Panc1 (cell line): Measurements from ENCODE around the gene PTPN1. TPM values are rescaled to one million over a fixed set of nuclear protein-coding genes. Genes with fewer than 3 reads are reported as not detected.
A peak's percentile ranks its signal among the peaks of the same experiment; 100 is the strongest.

Experiments used
- ATAC-seq: fragments of 200-7000 bp; cut with Tn5 transposase; 2 replicates; pipeline ENCODE4 v1.9.1; 2020; ENCODE audit warnings: mild to moderate bottlenecking, moderate library complexity
- BruUV-seq: library from RNA; stranded (reverse); fragments of 400-500 nt; replicated peaks from 2 replicates; lab custom pipeline; 2021; lab: Mats Ljungman, UMichigan
- CTCF ChIA-PET: fragments of 300-600 bp; sonication (Branson Sonifier 250); formaldehyde crosslinking; loops from one replicate; lab custom pipeline; 2022; ENCODE audit warnings: antibody characterized with exemption; lab: Charles Lee
- POLR2A ChIA-PET: fragments of 300-600 bp; sonication (Branson Sonifier 250); formaldehyde crosslinking; loops from one replicate; lab custom pipeline; 2022; ENCODE audit warnings: antibody characterized with exemption; lab: Charles Lee
- DNase-seq: peaks from one replicate; pipeline ENCODE4 v3.0.0-alpha.2; 2010; ENCODE audit warnings: low read depth, low spot score
- H3K27ac ChIP-seq: 2 replicates; pipeline ENCODE4 v1.5.1; 2011; ENCODE audit warnings: mild to moderate bottlenecking, low read length, inconsistent platforms
- H3K27me3 ChIP-seq: fragments of 200-500 bp; sonication (Bioruptor generic); 2 replicates; pipeline ENCODE4 v1.6.0; 2014; ENCODE audit warnings: low read length, inconsistent platforms; ENCODE audit not compliant: control insufficient read depth, insufficient read depth
- H3K36me3 ChIP-seq: fragments of 200-500 bp; sonication (Bioruptor generic); 2 replicates; pipeline ENCODE4 v1.5.1; 2014; ENCODE audit warnings: inconsistent platforms, mild to moderate bottlenecking, low read length, moderate library complexity; ENCODE audit not compliant: control insufficient read depth, insufficient read depth
- H3K4me1 ChIP-seq: 2 replicates; pipeline ENCODE4 v1.5.1; 2011; ENCODE audit warnings: inconsistent platforms, mild to moderate bottlenecking, low read length, moderate library complexity; ENCODE audit not compliant: control insufficient read depth, insufficient read depth
- H3K4me3 ChIP-seq, 2 experiments: 2 replicates each; pipeline ENCODE4 v1.5.1; 2011 to 2012; ENCODE audit warnings: low read depth in 2 of 2, low read length in 2 of 2, mild to moderate bottlenecking in 2 of 2, inconsistent platforms in 1 of 2, moderate library complexity in 1 of 2
- H3K9me3 ChIP-seq: fragments of 200-500 bp; sonication (Bioruptor generic); 2 replicates; pipeline ENCODE4 v1.5.1; 2014; ENCODE audit warnings: low read depth, mild to moderate bottlenecking, inconsistent platforms, low read length, moderate library complexity; ENCODE audit not compliant: control insufficient read depth, insufficient read depth
- POLR2AphosphoS5 ChIP-seq: IDR thresholded peaks from 2 replicates; pipeline ENCODE4 v1.6.1; 2012; ENCODE audit warnings: mild to moderate bottlenecking, low read depth, low read length, moderate library complexity
- SIN3A ChIP-seq: IDR thresholded peaks from 2 replicates; pipeline ENCODE4 v1.6.1; 2012; ENCODE audit warnings: low read depth, mild to moderate bottlenecking, low read length, moderate library complexity, borderline replicate concordance; ENCODE audit not compliant: insufficient read depth
- TCF7L2 ChIP-seq: IDR thresholded peaks from 2 replicates; pipeline ENCODE4 v1.6.1; 2011; ENCODE audit warnings: mild to moderate bottlenecking, low read depth, low read length, inconsistent platforms
- in situ Hi-C: cut with HindIII; loops from 2 replicates; pipeline ENCODE4 v1.10.0; 2016; ENCODE audit warnings: low sequenced_read_pairs, low pct_unique_long_range_greater_than_20kb
- intact Hi-C: fragments of 100-400 bp; cut with micrococcal nuclease; formaldehyde crosslinking; loops from one replicate; pipeline ENCODE4 v1.10.0; 2022; ENCODE audit not compliant: unreplicated experiment
- total RNA-seq: library from RNA; stranded (reverse); gene quantifications from one replicate; pipeline ENCODE4 v1.2.1, GENCODE V29; 2021; ENCODE audit not compliant: unreplicated experiment
- TF ChIP-seq, protein P1 (sequence below), 2 experiments: IDR thresholded peaks; 2 replicates each; pipeline ENCODE4 v1.6.1; 2011 to 2012; ENCODE audit warnings: low read depth in 2 of 2, control low read depth in 1 of 2, low read length in 1 of 2, mild to moderate bottlenecking in 1 of 2, moderate library complexity in 1 of 2; ENCODE audit not compliant: insufficient read depth in 1 of 2
- TF ChIP-seq, protein P2 (sequence below): fragments of 450-650 bp; IDR thresholded peaks from 2 replicates; pipeline ENCODE4 v1.5.1; 2017; ENCODE audit warnings: mild to moderate bottlenecking

The PTPN1 gene
- total RNA-seq, 1 experiment from 2014 or later: 42.2 TPM

DNA sequence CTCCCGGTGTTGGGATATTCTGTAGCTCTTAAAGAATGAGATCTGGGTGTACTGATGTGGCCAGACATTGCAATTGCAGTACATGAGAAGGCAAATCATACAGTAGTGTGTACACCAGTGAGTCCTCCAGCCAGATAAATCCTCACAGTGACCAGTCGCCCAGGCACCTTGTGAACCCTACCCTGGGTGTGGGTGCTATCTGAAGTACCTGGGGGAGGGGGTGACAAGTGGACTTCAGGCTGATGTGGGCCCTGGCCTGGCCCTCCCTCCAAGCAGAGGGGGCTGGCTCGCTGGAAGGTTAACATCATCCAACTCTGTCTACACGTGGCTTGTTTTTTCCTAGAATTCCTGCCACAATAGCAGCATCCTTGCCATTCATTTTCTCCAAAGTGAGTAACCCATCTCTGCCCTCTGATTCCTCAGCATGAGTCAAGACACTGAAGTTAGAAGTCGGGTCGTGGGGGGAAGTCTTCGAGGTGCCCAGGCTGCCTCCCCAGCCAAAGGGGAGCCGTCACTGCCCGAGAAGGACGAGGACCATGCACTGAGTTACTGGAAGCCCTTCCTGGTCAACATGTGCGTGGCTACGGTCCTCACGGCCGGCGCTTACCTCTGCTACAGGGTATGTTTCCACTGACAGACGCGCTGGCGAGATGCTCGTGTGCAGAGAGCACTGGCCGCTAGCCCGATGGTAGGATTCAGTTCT lies 70.8 kb downstream of the PTPN1 start:
- no TSS peak for BruUV-seq
- Histone ChIP-seq H3K27ac (peak overlapping the region; percentile 67), H3K4me1 (peaks cover 65% of the 10 kb centered on the region), H3K9me3 (no peaks in the 10 kb centered on the region), H3K4me3 (no peak overlapping the region), H3K27me3 (no peaks in the 10 kb centered on the region), H3K36me3 (peaks cover 24% of the 10 kb centered on the region)
- in situ Hi-C loops: no loop called here
- DNase-seq (no peak), ATAC-seq (no peak)
- POLR2A ChIA-PET: interaction anchor here (0.7 kb wide), 1 partner anchor 45 kb away, joined by 3 read pairs; no protein-coding TSS in a partner anchor
- TF ChIP-seq TCF7L2 (no peak), POLR2AphosphoS5 (no peak; the same call in 1 of the 2 replicates), SIN3A (no peak)
- TF ChIP-seq, protein P1, sequence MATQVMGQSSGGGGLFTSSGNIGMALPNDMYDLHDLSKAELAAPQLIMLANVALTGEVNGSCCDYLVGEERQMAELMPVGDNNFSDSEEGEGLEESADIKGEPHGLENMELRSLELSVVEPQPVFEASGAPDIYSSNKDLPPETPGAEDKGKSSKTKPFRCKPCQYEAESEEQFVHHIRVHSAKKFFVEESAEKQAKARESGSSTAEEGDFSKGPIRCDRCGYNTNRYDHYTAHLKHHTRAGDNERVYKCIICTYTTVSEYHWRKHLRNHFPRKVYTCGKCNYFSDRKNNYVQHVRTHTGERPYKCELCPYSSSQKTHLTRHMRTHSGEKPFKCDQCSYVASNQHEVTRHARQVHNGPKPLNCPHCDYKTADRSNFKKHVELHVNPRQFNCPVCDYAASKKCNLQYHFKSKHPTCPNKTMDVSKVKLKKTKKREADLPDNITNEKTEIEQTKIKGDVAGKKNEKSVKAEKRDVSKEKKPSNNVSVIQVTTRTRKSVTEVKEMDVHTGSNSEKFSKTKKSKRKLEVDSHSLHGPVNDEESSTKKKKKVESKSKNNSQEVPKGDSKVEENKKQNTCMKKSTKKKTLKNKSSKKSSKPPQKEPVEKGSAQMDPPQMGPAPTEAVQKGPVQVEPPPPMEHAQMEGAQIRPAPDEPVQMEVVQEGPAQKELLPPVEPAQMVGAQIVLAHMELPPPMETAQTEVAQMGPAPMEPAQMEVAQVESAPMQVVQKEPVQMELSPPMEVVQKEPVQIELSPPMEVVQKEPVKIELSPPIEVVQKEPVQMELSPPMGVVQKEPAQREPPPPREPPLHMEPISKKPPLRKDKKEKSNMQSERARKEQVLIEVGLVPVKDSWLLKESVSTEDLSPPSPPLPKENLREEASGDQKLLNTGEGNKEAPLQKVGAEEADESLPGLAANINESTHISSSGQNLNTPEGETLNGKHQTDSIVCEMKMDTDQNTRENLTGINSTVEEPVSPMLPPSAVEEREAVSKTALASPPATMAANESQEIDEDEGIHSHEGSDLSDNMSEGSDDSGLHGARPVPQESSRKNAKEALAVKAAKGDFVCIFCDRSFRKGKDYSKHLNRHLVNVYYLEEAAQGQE (IDR thresholded peaks at IDR 0.05; ENCODE audit: insufficient read depth in 1 of 2, low read depth in 2 of 2, low read length in 1 of 2): no peak
- TF ChIP-seq, protein P2, sequence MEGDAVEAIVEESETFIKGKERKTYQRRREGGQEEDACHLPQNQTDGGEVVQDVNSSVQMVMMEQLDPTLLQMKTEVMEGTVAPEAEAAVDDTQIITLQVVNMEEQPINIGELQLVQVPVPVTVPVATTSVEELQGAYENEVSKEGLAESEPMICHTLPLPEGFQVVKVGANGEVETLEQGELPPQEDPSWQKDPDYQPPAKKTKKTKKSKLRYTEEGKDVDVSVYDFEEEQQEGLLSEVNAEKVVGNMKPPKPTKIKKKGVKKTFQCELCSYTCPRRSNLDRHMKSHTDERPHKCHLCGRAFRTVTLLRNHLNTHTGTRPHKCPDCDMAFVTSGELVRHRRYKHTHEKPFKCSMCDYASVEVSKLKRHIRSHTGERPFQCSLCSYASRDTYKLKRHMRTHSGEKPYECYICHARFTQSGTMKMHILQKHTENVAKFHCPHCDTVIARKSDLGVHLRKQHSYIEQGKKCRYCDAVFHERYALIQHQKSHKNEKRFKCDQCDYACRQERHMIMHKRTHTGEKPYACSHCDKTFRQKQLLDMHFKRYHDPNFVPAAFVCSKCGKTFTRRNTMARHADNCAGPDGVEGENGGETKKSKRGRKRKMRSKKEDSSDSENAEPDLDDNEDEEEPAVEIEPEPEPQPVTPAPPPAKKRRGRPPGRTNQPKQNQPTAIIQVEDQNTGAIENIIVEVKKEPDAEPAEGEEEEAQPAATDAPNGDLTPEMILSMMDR: no peak
- intact Hi-C loops: loop anchor here (5.0 kb wide), 1 partner anchor 394 kb away; no protein-coding TSS in a partner anchor
- CTCF ChIA-PET: interaction anchor here (0.6 to 0.7 kb wide), 2 partner anchors 150 to 458 kb away, joined by 3 read pairs; partner anchors contain the start of gene PARD6B

DNA sequence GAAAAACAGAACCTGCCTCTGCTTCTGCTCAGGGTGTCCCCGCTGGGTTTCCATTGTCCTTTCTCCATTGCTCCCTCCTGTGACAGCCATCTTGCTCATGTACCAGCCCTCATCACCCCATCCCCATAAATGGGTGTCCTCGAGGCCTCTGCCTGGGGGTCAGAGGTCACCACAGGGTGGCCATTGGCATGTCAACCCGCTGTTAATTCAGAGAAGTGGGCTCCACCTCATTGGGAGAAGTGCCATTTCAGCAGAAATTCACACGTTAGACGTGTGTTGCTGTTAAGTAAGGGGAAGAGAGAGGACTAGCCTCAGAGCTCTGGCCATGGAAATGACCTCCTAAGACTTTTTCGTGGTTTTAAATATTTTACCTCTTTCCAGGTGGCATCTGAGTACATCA lies 71.9 kb downstream of the PTPN1 start:
- Histone ChIP-seq H3K36me3 (peaks cover 24% of the 10 kb centered on the region), H3K4me1 (peaks cover 68% of the 10 kb centered on the region), H3K4me3 (no peak overlapping the region), H3K9me3 (no peaks in the 10 kb centered on the region), H3K27ac (peak overlapping the region; percentile 67; the same call in 1 of the 2 replicates), H3K27me3 (no peaks in the 10 kb centered on the region)
- ATAC-seq: no peak
- POLR2A ChIA-PET: no interaction called here
- no TSS peak for BruUV-seq
- CTCF ChIA-PET: no interaction called here
- DNase-seq: no peak
- in situ Hi-C loops (no loop called here), intact Hi-C loops (loop anchor here (5.0 kb wide), 1 partner anchor 395 kb away; no protein-coding TSS in a partner anchor)
- TF ChIP-seq, protein P1 (IDR thresholded peaks at IDR 0.05; ENCODE audit: insufficient read depth in 1 of 2, low read depth in 2 of 2, low read length in 1 of 2): no peak
- TF ChIP-seq, protein P2: no peak
- TF ChIP-seq SIN3A (no peak), POLR2AphosphoS5 (no peak; the same call in 1 of the 2 replicates), TCF7L2 (no peak)
